A549 (cell line): ENCODE data around the gene CHST11.

Source experiments
- CEBPB ChIP-seq, 2 experiments: fragments of >200 bp in 1 of 2; sonication (Bioruptor Twin) in 1 of 2; formaldehyde crosslinking in 1 of 2; IDR thresholded peaks; 2 replicates each; pipeline ENCODE4 v1.6.1; 2012 to 2016
- CHD4 ChIP-seq: fragments of 200-600 bp; sonication (generic); IDR thresholded peaks from 2 replicates; pipeline ENCODE4 v1.6.1; 2016; ENCODE audit warnings: antibody characterized with exemption, mild to moderate bottlenecking, borderline replicate concordance
- EP300 ChIP-seq, 2 experiments: fragments of >200 bp; sonication (Bioruptor Twin); formaldehyde crosslinking; IDR thresholded peaks; 2 replicates in 1 of 2; 3 replicates in 1 of 2; pipeline ENCODE4 v1.6.1; 2016 to 2017
- FOSB ChIP-seq: fragments of 250-450 bp; sonication (Bioruptor Pico); IDR thresholded peaks from 2 replicates; pipeline ENCODE4 v1.5.0; 2020; ENCODE audit warnings: mild to moderate bottlenecking, moderate library complexity
- JUNB ChIP-seq: fragments of >200 bp; sonication (Bioruptor Twin); formaldehyde crosslinking; IDR thresholded peaks from 2 replicates; pipeline ENCODE4 v1.6.1; 2016
- MYC ChIP-seq: IDR thresholded peaks from 2 replicates; pipeline ENCODE4 v1.6.1; 2012; ENCODE audit warnings: mild to moderate bottlenecking, inconsistent platforms, low read length, improper control_type of control experiment, borderline replicate concordance
- POLR2A ChIP-seq: IDR thresholded peaks from 2 replicates; pipeline ENCODE4 v1.6.1; 2012; ENCODE audit warnings: mild to moderate bottlenecking, low read length
- RAD21 ChIP-seq, 2 experiments: fragments of >200 bp in 1 of 2; sonication (Bioruptor Twin) in 1 of 2; formaldehyde crosslinking in 1 of 2; IDR thresholded peaks in 1 of 2; conservative IDR thresholded peaks in 1 of 2; 2 replicates in 1 of 2; 3 replicates in 1 of 2; pipeline ENCODE4 v1.6.1; 2012 to 2018; ENCODE audit warnings: inconsistent platforms in 1 of 2
- SMC3 ChIP-seq: fragments of >200 bp; sonication (Bioruptor Twin); formaldehyde crosslinking; IDR thresholded peaks from 3 replicates; pipeline ENCODE4 v1.6.1; 2018; ENCODE audit warnings: inconsistent platforms
- TF ChIP-seq, protein P1 (sequence below): fragments of >200 bp; sonication (Bioruptor Twin); formaldehyde crosslinking; IDR thresholded peaks from 3 replicates; pipeline ENCODE4 v1.5.1; 2016
- TF ChIP-seq, protein P2 (sequence below): fragments of 200-600 bp; sonication (generic); IDR thresholded peaks from 2 replicates; pipeline ENCODE4 v1.6.1; 2016; ENCODE audit warnings: antibody characterized with exemption, mild to moderate bottlenecking, moderate library complexity

DNA sequence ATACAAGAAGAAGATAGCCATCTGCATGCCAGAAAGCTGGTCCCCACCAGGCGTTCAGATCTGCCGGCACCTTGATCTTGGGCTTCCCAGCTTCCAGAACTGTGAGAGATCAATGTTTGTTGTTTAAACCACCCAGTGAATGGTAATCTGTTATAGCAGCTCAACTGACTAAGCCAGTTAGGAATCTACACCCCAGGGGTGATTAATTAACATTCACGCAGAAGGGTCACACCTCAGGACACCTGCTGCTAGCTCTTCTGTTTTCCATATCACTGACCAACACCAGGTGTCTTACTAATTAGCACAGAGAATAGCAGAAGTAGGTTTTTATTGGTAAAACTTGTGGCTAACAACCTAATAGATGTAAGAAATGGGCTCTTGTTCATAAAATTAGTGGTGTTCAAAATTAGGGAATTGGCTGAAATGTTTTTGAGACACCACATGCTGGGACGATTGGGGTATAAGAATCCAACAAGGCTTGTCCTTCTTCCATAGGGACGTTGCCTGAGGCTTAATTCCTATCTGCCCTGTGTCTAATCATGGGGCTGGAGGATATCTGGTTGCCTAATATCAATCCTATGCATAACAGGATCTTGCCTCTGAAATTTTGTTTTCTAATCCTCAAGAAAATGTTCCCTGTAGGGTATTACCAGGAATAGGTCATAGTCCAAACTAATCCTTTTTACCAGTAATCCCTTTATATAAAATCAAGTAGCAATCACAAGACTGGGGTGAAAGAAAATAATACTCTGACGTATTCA is 42.0 kb upstream of the CHST11 start:
- TF ChIP-seq FOSB (CRISPR knock-in tag), result no peak
- no peak for TF ChIP-seq RAD21 (conservative IDR thresholded peaks at IDR 0.05 in 1 of 2, IDR thresholded peaks at IDR 0.05 in 1 of 2)
- TF ChIP-seq, protein P1, sequence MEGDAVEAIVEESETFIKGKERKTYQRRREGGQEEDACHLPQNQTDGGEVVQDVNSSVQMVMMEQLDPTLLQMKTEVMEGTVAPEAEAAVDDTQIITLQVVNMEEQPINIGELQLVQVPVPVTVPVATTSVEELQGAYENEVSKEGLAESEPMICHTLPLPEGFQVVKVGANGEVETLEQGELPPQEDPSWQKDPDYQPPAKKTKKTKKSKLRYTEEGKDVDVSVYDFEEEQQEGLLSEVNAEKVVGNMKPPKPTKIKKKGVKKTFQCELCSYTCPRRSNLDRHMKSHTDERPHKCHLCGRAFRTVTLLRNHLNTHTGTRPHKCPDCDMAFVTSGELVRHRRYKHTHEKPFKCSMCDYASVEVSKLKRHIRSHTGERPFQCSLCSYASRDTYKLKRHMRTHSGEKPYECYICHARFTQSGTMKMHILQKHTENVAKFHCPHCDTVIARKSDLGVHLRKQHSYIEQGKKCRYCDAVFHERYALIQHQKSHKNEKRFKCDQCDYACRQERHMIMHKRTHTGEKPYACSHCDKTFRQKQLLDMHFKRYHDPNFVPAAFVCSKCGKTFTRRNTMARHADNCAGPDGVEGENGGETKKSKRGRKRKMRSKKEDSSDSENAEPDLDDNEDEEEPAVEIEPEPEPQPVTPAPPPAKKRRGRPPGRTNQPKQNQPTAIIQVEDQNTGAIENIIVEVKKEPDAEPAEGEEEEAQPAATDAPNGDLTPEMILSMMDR, result no peak
- TF ChIP-seq MYC, result no peak
- TF ChIP-seq POLR2A, result no peak
- TF ChIP-seq SMC3, result no peak
- no peak for TF ChIP-seq EP300 (IDR thresholded peaks at IDR 0.05)
- no peak for TF ChIP-seq JUNB
- no peak for TF ChIP-seq CEBPB (IDR thresholded peaks at IDR 0.05)
- TF ChIP-seq, protein P2, sequence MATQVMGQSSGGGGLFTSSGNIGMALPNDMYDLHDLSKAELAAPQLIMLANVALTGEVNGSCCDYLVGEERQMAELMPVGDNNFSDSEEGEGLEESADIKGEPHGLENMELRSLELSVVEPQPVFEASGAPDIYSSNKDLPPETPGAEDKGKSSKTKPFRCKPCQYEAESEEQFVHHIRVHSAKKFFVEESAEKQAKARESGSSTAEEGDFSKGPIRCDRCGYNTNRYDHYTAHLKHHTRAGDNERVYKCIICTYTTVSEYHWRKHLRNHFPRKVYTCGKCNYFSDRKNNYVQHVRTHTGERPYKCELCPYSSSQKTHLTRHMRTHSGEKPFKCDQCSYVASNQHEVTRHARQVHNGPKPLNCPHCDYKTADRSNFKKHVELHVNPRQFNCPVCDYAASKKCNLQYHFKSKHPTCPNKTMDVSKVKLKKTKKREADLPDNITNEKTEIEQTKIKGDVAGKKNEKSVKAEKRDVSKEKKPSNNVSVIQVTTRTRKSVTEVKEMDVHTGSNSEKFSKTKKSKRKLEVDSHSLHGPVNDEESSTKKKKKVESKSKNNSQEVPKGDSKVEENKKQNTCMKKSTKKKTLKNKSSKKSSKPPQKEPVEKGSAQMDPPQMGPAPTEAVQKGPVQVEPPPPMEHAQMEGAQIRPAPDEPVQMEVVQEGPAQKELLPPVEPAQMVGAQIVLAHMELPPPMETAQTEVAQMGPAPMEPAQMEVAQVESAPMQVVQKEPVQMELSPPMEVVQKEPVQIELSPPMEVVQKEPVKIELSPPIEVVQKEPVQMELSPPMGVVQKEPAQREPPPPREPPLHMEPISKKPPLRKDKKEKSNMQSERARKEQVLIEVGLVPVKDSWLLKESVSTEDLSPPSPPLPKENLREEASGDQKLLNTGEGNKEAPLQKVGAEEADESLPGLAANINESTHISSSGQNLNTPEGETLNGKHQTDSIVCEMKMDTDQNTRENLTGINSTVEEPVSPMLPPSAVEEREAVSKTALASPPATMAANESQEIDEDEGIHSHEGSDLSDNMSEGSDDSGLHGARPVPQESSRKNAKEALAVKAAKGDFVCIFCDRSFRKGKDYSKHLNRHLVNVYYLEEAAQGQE, result no peak
- no peak for TF ChIP-seq CHD4
